ENCODE measurements around the gene DEAF1. TPM values are rescaled to one million over a fixed set of nuclear protein-coding genes. Genes with fewer than 3 reads are reported as not detected.

Gene DEAF1
- total RNA-seq, 1 experiment from 2014 or later = 62.2 TPM

DNA sequence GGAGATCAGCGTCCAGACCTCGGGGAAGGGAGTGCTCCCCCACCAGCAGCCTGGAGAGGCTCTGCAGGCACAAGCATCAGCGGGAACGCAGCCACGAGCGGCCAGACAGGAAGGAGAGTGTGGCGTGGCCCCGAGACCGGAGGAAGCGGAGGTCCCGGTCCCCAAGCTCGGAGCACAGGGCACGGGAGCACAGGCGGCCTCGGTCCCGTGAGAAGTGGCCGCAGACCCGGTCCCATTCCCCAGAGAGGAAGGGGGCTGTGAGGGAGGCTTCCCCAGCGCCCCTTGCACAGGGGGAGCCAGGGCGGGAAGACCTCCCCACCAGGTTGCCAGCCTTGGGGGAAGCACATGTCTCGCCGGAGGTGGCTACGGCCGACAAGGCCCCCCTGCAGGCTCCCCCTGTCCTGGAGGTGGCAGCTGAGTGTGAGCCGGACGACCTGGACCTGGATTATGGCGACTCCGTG is 86.2 kb downstream of the DEAF1 start (continued):
- TF ChIP-seq, protein P1, sequence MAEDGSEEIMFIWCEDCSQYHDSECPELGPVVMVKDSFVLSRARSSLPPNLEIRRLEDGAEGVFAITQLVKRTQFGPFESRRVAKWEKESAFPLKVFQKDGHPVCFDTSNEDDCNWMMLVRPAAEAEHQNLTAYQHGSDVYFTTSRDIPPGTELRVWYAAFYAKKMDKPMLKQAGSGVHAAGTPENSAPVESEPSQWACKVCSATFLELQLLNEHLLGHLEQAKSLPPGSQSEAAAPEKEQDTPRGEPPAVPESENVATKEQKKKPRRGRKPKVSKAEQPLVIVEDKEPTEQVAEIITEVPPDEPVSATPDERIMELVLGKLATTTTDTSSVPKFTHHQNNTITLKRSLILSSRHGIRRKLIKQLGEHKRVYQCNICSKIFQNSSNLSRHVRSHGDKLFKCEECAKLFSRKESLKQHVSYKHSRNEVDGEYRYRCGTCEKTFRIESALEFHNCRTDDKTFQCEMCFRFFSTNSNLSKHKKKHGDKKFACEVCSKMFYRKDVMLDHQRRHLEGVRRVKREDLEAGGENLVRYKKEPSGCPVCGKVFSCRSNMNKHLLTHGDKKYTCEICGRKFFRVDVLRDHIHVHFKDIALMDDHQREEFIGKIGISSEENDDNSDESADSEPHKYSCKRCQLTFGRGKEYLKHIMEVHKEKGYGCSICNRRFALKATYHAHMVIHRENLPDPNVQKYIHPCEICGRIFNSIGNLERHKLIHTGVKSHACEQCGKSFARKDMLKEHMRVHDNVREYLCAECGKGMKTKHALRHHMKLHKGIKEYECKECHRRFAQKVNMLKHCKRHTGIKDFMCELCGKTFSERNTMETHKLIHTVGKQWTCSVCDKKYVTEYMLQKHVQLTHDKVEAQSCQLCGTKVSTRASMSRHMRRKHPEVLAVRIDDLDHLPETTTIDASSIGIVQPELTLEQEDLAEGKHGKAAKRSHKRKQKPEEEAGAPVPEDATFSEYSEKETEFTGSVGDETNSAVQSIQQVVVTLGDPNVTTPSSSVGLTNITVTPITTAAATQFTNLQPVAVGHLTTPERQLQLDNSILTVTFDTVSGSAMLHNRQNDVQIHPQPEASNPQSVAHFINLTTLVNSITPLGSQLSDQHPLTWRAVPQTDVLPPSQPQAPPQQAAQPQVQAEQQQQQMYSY (CRISPR knock-in tag; IDR thresholded peaks at IDR 0.05) = no peak
- TF ChIP-seq ZNF671 (CRISPR knock-in tag; IDR thresholded peaks at IDR 0.05) (no peak), RELA (CRISPR knock-in tag; IDR thresholded peaks at IDR 0.05; ENCODE audit: borderline replicate concordance) (no peak), JUN (CRISPR knock-in tag; IDR thresholded peaks at IDR 0.05) (no peak), NFYB (CRISPR knock-in tag; conservative IDR thresholded peaks at IDR 0.05; ENCODE audit: low read depth) (no peak)
- TF ChIP-seq, protein P2, sequence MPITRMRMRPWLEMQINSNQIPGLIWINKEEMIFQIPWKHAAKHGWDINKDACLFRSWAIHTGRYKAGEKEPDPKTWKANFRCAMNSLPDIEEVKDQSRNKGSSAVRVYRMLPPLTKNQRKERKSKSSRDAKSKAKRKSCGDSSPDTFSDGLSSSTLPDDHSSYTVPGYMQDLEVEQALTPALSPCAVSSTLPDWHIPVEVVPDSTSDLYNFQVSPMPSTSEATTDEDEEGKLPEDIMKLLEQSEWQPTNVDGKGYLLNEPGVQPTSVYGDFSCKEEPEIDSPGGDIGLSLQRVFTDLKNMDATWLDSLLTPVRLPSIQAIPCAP (CRISPR knock-in tag; IDR thresholded peaks at IDR 0.05) = no peak
- TF ChIP-seq, protein P3, sequence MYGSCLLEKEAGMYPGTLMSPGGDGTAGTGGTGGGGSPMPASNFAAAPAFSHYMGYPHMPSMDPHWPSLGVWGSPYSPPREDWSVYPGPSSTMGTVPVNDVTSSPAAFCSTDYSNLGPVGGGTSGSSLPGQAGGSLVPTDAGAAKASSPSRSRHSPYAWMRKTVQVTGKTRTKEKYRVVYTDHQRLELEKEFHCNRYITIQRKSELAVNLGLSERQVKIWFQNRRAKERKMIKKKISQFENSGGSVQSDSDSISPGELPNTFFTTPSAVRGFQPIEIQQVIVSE (CRISPR knock-in tag; IDR thresholded peaks at IDR 0.05; ENCODE audit: borderline replicate concordance) = no peak

DNA sequence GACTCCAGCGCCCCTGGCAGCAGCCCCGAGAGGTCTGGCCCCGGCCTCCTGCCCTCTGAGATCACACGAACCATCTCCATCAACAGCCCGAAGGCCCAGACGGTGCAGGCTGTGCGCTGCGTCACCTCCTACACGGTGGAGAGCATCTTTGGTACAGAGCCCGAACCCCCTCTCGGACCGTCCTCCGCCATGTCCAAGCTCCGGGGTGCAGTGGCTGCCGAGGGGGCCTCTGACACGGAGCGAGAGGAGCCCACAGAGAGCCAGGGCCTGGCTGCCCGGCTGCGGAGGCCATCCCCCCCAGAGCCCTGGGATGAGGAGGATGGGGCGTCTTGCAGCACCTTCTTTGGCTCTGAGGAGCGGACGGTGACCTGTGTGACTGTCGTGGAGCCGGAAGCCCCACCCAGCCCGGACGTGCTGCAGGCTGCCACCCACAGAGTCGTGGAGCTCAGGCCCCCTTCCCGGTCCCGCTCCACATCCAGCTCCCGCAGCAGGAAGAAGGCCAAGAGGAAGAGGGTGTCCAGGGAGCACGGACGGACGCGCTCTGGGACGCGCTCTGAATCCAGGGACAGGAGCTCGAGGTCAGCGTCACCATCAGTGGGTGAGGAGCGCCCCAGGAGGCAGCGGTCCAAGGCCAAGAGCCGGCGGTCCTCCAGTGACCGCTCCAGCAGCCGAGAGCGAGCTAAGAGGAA is 86.9 kb downstream of the DEAF1 start:
- no peaks in the 10 kb centered on the region for H3K9me3 Mint-ChIP-seq
- ATAC-seq (no peak), DNase-seq (ENCODE audit: low spot score) (no peak)
- POLR2A ChIA-PET = no interaction called here
- CTCF ChIA-PET = interaction anchor here (1.0 kb wide), 1 partner anchor 169 kb away, joined by 4 read pairs; the partner anchor contains the start of gene GATD1
- peaks cover 38% of the 10 kb centered on the region for H3K36me3 Mint-ChIP-seq
- H3K27ac Mint-ChIP-seq = no peak overlapping the region
- no peak overlapping the region for H3K4me3 Mint-ChIP-seq
- H3K4me1 Mint-ChIP-seq = 0 out of 2 replicates have a peak, but pooled peaks cover 4% of the 10 kb centered on the region
- H3K27me3 Mint-ChIP-seq (ENCODE audit: low read depth) = no peaks in the 10 kb centered on the region
- no peak for TF ChIP-seq ESRRA (CRISPR knock-in tag; IDR thresholded peaks at IDR 0.05; ENCODE audit: borderline replicate concordance)
- no peak for TF ChIP-seq SMAD3 (CRISPR knock-in tag; IDR thresholded peaks at IDR 0.05; ENCODE audit: borderline replicate concordance)
- no peak for TF ChIP-seq ZNF317 (CRISPR knock-in tag; IDR thresholded peaks at IDR 0.05; ENCODE audit: borderline replicate concordance, low read depth)
- no peak for TF ChIP-seq FOXP1 (CRISPR knock-in tag; IDR thresholded peaks at IDR 0.05; ENCODE audit: borderline replicate concordance)
- TF ChIP-seq, protein P4, sequence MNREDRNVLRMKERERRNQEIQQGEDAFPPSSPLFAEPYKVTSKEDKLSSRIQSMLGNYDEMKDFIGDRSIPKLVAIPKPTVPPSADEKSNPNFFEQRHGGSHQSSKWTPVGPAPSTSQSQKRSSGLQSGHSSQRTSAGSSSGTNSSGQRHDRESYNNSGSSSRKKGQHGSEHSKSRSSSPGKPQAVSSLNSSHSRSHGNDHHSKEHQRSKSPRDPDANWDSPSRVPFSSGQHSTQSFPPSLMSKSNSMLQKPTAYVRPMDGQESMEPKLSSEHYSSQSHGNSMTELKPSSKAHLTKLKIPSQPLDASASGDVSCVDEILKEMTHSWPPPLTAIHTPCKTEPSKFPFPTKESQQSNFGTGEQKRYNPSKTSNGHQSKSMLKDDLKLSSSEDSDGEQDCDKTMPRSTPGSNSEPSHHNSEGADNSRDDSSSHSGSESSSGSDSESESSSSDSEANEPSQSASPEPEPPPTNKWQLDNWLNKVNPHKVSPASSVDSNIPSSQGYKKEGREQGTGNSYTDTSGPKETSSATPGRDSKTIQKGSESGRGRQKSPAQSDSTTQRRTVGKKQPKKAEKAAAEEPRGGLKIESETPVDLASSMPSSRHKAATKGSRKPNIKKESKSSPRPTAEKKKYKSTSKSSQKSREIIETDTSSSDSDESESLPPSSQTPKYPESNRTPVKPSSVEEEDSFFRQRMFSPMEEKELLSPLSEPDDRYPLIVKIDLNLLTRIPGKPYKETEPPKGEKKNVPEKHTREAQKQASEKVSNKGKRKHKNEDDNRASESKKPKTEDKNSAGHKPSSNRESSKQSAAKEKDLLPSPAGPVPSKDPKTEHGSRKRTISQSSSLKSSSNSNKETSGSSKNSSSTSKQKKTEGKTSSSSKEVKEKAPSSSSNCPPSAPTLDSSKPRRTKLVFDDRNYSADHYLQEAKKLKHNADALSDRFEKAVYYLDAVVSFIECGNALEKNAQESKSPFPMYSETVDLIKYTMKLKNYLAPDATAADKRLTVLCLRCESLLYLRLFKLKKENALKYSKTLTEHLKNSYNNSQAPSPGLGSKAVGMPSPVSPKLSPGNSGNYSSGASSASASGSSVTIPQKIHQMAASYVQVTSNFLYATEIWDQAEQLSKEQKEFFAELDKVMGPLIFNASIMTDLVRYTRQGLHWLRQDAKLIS (CRISPR knock-in tag; IDR thresholded peaks at IDR 0.05; ENCODE audit: borderline replicate concordance) = no peak
- TF ChIP-seq, protein P5, sequence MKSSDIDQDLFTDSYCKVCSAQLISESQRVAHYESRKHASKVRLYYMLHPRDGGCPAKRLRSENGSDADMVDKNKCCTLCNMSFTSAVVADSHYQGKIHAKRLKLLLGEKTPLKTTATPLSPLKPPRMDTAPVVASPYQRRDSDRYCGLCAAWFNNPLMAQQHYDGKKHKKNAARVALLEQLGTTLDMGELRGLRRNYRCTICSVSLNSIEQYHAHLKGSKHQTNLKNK (CRISPR knock-in tag; IDR thresholded peaks at IDR 0.05) = no peak
- TF ChIP-seq, protein P6, sequence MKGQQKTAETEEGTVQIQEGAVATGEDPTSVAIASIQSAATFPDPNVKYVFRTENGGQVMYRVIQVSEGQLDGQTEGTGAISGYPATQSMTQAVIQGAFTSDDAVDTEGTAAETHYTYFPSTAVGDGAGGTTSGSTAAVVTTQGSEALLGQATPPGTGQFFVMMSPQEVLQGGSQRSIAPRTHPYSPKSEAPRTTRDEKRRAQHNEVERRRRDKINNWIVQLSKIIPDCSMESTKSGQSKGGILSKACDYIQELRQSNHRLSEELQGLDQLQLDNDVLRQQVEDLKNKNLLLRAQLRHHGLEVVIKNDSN (CRISPR knock-in tag; IDR thresholded peaks at IDR 0.05) = no peak
- TF ChIP-seq ZNF396 (CRISPR knock-in tag; IDR thresholded peaks at IDR 0.05; ENCODE audit: borderline replicate concordance) = no peak
- TF ChIP-seq RELA (CRISPR knock-in tag; IDR thresholded peaks at IDR 0.05; ENCODE audit: borderline replicate concordance) = no peak
- TF ChIP-seq, protein P7, sequence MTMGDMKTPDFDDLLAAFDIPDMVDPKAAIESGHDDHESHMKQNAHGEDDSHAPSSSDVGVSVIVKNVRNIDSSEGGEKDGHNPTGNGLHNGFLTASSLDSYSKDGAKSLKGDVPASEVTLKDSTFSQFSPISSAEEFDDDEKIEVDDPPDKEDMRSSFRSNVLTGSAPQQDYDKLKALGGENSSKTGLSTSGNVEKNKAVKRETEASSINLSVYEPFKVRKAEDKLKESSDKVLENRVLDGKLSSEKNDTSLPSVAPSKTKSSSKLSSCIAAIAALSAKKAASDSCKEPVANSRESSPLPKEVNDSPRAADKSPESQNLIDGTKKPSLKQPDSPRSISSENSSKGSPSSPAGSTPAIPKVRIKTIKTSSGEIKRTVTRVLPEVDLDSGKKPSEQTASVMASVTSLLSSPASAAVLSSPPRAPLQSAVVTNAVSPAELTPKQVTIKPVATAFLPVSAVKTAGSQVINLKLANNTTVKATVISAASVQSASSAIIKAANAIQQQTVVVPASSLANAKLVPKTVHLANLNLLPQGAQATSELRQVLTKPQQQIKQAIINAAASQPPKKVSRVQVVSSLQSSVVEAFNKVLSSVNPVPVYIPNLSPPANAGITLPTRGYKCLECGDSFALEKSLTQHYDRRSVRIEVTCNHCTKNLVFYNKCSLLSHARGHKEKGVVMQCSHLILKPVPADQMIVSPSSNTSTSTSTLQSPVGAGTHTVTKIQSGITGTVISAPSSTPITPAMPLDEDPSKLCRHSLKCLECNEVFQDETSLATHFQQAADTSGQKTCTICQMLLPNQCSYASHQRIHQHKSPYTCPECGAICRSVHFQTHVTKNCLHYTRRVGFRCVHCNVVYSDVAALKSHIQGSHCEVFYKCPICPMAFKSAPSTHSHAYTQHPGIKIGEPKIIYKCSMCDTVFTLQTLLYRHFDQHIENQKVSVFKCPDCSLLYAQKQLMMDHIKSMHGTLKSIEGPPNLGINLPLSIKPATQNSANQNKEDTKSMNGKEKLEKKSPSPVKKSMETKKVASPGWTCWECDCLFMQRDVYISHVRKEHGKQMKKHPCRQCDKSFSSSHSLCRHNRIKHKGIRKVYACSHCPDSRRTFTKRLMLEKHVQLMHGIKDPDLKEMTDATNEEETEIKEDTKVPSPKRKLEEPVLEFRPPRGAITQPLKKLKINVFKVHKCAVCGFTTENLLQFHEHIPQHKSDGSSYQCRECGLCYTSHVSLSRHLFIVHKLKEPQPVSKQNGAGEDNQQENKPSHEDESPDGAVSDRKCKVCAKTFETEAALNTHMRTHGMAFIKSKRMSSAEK (CRISPR knock-in tag; IDR thresholded peaks at IDR 0.05; ENCODE audit: borderline replicate concordance) = no peak
- TF ChIP-seq CBFB (CRISPR knock-in tag; IDR thresholded peaks at IDR 0.05; ENCODE audit: low read depth) = no peak
- no peak for TF ChIP-seq TEAD1 (CRISPR knock-in tag; IDR thresholded peaks at IDR 0.05)
- TF ChIP-seq NR2C2 (CRISPR knock-in tag; IDR thresholded peaks at IDR 0.05) = no peak

Measured in WTC11 (cell line).